ENCODE data around the gene SCUBE2.

DNA sequence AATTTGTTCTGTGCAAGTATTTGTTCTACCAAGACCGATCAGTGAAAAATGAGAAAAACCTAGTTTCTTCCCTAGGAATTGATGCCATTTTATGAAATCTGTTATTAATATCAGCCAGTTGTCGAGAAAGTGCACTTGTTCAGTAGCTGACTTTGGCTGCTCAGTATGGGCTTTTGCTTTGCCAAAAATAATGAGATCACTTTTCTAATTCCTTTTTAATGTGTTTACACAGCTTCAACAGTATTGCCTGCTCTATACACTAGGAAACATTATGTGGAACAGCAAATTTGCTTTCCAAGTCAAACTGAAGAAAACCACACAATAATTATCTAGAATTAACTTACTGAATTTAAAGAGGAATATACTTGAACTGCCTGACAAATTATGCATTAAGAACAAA is 34.4 kb downstream of the SCUBE2 start:
- TF ChIP-seq, protein P1, sequence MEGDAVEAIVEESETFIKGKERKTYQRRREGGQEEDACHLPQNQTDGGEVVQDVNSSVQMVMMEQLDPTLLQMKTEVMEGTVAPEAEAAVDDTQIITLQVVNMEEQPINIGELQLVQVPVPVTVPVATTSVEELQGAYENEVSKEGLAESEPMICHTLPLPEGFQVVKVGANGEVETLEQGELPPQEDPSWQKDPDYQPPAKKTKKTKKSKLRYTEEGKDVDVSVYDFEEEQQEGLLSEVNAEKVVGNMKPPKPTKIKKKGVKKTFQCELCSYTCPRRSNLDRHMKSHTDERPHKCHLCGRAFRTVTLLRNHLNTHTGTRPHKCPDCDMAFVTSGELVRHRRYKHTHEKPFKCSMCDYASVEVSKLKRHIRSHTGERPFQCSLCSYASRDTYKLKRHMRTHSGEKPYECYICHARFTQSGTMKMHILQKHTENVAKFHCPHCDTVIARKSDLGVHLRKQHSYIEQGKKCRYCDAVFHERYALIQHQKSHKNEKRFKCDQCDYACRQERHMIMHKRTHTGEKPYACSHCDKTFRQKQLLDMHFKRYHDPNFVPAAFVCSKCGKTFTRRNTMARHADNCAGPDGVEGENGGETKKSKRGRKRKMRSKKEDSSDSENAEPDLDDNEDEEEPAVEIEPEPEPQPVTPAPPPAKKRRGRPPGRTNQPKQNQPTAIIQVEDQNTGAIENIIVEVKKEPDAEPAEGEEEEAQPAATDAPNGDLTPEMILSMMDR (conservative IDR thresholded peaks at IDR 0.05; ENCODE audit: low read depth, low read length) = no peak
- no peak for TF ChIP-seq POLR2A (IDR thresholded peaks at IDR 0.05; ENCODE audit: low read depth, low read length)

Data from IMR-90 (cell line).